Kidney tubule cell (primary cell): ENCODE data around the gene CCDC107.
A peak's percentile ranks its signal among the peaks of the same experiment; 100 is the strongest.
"Not testable (repeated sequence)": the region's sequence is repeated elsewhere in the genome, so short reads cannot be mapped to it uniquely, and the experiment has no call there.

Experiments
- DNase-seq: peaks from one replicate; pipeline ENCODE4 v3.0.0-alpha.2; 2018; ENCODE audit warnings: low spot score

The CCDC107 gene

GRCh38 chr9:35637427-35637955, 20.6 kb upstream of the CCDC107 start:
- DNase-seq, result not testable (repeated sequence)

- not testable (repeated sequence) for DNase-seq
Observed at GRCh38 chr9:35638751-35639150, 19.3 kb upstream of the CCDC107 start.

DNA sequence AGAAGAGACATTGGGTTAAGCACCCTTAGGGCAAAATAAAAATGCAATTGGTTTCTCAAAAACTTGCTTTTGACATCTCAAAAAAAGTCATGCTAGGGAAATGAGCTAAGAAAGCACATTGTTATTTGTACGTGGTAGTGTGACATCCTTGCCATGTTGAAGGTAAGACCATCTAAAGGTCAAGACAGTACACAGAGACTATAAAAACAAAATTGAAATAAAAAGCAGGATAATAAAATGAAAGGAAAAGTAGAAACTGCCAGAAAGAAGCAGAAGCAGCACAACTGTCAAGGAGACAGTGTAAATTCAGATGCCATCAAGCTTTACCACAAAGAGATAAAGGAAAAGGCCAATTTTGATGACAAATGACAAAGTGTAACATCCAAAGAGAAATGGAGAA, 18.9 kb upstream of the CCDC107 start:
- not testable (repeated sequence) for DNase-seq

- no peak for DNase-seq
Observed at GRCh38 chr9:35639631-35640030, 18.5 kb upstream of the CCDC107 start.

DNA sequence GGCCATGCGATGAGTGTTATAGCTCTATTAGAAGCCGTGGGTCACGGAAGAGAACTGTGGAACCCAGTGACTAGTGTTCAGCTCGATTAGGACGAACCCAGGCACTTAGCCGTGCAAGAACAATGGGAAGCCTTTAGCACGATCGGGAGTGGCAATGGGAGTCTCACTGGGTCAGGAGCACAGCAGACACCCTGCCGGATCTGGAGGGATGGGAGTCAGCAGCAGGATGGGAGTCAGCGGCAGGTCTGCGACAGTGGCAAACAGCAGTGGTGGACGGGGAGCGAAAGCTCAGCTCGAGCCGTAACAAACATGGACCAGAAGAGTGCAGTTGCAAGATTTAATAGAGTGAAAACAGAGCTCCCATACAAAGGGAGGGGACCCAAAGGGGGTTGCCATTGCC, 17.7 kb upstream of the CCDC107 start:
- not testable (repeated sequence) for DNase-seq

- not testable (repeated sequence) for DNase-seq
Observed at GRCh38 chr9:35641478-35641877, 16.6 kb upstream of the CCDC107 start.

GRCh38 chr9:35643046-35643445, 15.0 kb upstream of the CCDC107 start:
- DNase-seq, result no peak

DNA sequence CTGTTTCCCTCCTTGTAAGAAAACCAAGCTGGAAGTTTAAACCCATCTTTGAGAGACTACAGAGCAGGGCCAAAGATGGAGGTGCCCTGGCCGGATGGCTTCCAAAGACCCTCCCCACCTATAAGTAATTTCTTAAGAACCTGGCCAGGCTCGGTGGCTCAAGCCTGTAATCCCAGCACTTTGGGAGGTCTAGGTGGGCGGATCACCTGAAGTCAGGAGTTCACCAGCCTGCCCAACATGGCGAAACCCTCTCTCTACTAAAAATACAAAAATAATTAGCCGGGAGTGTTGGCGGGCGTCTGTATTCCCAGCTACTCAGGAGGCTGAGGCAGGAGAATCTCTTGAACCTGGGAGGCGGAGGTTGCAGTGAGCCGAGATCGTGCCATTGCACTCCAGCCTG, 12.4 kb upstream of the CCDC107 start:
- not testable (repeated sequence) for DNase-seq

- DNase-seq, result peak; percentile 74
Observed at GRCh38 chr9:35646153-35646532, 11.9 kb upstream of the CCDC107 start.

DNA sequence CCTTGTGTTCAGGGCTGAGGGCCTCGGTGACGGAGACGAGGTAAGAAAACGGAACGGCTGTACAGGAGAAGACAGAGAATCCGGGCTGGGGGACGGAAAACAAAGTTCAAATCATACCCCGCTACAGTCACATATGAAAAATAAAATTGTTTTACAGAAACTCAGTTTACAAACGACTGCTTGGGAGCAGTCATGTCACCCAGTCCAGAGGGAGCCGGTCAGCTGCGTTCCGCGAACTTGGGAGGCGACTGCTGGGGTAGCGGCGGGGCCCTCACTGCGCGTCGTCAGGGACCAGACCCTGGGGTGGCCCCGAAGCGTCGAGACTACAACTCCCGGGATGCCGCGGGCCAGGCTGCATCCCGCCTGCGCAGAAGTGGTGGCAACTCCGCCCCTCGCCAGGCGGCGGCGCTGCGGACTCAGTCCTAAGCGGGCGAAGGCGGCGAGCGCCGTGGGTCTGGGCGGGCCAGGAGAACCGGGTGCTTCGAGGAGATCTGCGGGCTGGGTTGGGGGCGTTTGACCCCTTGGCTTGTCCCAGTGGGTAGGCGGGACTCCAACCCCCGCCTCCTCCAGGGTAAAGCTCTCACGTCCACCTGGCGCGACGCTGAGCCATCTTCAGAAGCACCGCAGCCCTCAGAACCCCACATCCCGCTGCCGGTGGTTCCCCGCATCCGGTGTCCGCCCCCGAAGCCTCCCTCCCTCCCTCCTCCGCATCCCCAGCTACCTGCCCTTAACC, 11.4 kb upstream of the CCDC107 start:
- DNase-seq, result peak; percentile 91

- no peak for DNase-seq
Observed at GRCh38 chr9:35649431-35650340, 8.4 kb upstream of the CCDC107 start.

DNA sequence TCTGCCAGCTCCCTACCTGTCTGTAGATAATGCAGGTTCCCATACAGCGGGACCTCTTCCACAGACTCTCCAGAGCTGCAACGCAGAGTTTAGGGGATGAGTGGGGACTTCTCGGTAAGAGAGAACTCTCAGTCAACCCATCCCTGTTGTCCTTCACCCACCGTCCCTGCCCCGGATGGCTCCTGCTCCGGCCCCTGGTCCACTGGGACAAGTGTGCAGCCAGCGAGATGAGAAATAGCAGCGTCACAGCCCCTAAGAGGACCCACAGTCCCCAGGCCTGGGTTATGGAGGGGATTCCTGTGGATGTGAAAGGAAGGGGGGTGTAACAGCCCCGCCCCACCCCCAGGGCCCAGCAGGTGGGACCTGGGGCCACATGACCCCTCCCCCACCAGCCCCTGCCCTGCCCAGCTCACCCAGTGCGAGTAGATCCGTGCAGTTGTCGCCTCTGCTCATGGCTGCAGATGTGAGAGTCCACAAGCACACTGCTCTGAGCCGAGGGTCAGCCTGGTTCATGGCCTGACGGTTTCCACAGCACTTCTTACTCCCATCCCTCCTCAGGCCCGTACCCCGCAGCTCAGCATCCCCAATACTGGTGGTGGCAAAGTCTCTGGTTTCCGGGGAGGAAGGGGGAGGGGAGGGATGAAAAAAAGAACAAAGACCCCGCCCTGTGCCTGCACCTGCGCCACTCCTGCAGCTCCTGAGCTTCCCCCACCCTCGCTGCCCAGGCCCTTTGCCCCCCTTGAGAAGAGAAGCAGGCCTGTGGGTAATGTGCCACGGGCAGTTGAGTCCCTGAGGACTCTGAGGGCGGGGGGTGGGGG, 7.5 kb upstream of the CCDC107 start, which contains the start of gene SIT1:
Gene SIT1 (minus strand): TSS at position 591 of the 818 bp plus-strand sequence. CDS start 78 bp downstream, at position 513.
- no peak for DNase-seq

GRCh38 chr9:35651956-35652828, 5.9 kb upstream of the CCDC107 start:
- DNase-seq, result peak; percentile 43

DNA sequence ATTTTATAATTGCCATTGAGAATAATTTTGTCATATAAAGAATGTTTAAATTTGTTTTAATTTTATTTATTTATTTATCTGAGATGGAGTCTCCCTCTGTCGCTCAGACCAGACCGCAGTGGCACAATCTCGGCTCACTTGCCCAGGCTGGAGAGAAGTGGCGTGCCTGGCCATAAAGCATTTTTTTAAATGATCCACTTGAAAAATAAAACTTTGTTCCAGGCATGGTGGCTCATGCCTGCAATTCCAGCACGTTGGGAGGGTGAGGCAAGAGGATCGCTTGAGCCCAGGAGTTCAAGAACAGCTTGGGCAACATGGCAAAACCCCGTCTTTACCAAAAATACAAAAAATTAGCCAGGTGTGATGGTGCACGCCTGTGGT, 5.3 kb upstream of the CCDC107 start:
- DNase-seq, result no peak

GRCh38 chr9:35653611-35654010, 4.5 kb upstream of the CCDC107 start:
- no peak for DNase-seq

DNA sequence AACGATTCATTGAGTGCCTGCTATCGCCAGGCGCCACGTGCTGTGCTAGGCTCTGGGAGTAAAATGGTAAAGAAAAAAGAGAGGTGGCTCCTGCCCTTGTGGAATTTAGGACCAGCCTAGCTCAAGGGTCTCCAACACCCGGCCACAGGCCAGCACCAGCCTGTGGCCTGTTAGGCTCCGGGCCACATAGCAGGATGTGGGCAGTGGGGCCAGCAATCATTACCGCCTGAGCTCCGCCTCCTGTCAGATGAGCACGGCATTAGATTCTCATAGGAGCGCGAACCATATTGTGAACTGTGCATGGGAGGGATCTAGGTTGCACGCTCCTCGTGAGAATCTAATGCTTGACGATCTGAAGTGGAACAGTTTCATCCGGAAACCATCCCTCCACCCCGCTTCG, 1.7 kb upstream of the CCDC107 start:
- DNase-seq, result no peak

DNA sequence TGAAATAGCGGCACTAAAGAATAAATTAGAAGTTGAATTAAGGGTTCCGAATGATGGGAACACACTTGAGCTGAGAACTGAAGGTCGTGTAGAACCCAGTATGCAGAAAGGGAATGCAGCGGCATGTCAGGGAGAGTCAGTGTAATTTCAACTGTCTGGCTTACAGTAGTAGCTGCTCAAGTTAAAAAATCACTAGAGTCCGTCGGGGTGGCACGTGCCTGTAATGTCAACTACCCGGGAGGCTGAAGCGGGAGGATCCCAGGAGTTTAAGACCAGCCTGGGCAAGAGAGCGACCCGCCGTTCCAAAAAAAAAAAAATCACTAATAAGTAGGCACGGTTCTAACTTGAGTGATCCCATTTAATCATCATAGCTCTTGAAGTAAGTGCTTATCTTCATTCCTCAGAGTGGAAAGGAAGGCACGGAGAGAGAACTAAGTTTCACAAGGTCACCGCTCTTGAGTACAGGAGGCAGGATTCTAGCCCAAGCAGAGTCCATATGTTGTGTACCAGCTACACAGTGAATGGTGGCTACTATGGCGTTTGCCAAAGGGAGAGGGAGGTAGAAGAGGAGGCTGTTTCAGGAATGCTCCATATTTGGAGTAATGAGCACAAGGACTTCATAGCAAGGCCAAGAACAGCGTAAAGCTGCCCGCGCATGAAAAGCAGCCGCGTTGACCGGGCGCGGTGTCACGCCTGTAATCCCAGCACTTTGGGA, 1.1 kb upstream of the CCDC107 start:
- DNase-seq, result no peak

GRCh38 chr9:35657546-35658136, 451 bp upstream of the CCDC107 start, which contains the start of gene RMRP:
Gene RMRP (minus strand): TSS chr9:35658019.
- DNase-seq, result peak; percentile 100

- DNase-seq, result peak; percentile 79
Observed at GRCh38 chr9:35658968-35659220, 802 bp downstream of the CCDC107 start.

DNA sequence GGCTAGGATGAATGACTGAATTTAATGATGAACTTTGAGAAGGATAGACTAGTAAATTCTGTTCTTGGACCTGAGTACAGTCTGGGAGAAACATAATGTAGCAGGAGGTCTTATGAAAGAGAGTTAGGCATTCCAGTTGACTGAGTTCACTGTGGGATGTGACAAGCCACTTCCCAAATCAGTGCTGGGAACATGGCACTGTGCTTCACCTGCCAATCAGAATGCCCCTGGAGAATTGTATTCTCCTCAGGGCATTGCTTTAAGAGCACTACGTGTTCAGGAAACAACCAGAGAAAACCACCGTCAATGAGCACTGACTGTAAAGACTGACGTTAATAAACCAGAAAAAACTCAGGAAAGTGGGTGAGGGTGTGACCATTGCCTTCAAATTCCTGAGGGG, 1.2 kb downstream of the CCDC107 start:
- peak; percentile 87 for DNase-seq
